Gastroesophageal sphincter (tissue), 4 donors: Measurements from ENCODE around the gene RIPOR3. TPM values are rescaled to one million over a fixed set of nuclear protein-coding genes. Genes with fewer than 3 reads are reported as not detected.

Source experiments
- ATAC-seq: fragments of 150-250 bp; one replicate; pipeline ENCODE4 v1.9.1; 2016; ENCODE audit warnings: mild to moderate bottlenecking, moderate library complexity
- H3K27ac ChIP-seq, 4 donors: fragments of 200-600 bp; sonication (generic) in 3 of 4; 1 replicate in 3 of 4; 2 replicates in 1 of 4; pipeline ENCODE4 v1.5.1; 2016 to 2019
- H3K27me3 ChIP-seq: fragments of 200-600 bp; sonication (generic); one replicate; pipeline ENCODE4 v1.5.1; 2019
- H3K36me3 ChIP-seq, 2 donors: fragments of 200-600 bp; sonication (generic); one replicate each; pipeline ENCODE4 v1.5.1; 2019; ENCODE audit warnings: control low read depth in 1 of 2
- H3K4me1 ChIP-seq, 3 donors: fragments of 200-600 bp; sonication (generic); 1 replicate in 2 of 3; 2 replicates in 1 of 3; pipeline ENCODE4 v1.5.1; 2016 to 2019; ENCODE audit warnings: control low read depth in 2 of 3
- H3K4me3 ChIP-seq, 2 donors: fragments of 200-600 bp; sonication (generic); one replicate each; pipeline ENCODE4 v1.5.1; 2019; ENCODE audit warnings: mild to moderate bottlenecking in 1 of 2, moderate library complexity in 1 of 2
- H3K9me3 ChIP-seq, 3 donors: fragments of 200-600 bp; sonication (generic); one replicate each; pipeline ENCODE4 v1.5.1; 2017 to 2019; ENCODE audit warnings: control low read depth in 2 of 3
- CTCF ChIP-seq, 4 experiments: fragments of 200-600 bp in 2 of 4; fragments of 450-650 bp in 2 of 4; sonication (generic) in 1 of 4; IDR thresholded peaks; one replicate each; pipeline ENCODE4 v1.5.1; 2017 to 2019; ENCODE audit warnings: antibody characterized with exemption in 4 of 4, mild to moderate bottlenecking in 2 of 4, moderate library complexity in 2 of 4
- EP300 ChIP-seq: sonication (generic); formaldehyde crosslinking; IDR thresholded peaks from one replicate; pipeline ENCODE4 v1.6.1; 2017; ENCODE audit warnings: antibody characterized with exemption, mild to moderate bottlenecking
- POLR2A ChIP-seq, 2 donors: fragments of 450-650 bp; IDR thresholded peaks; one replicate each; pipeline ENCODE4 v1.6.1; 2017; ENCODE audit warnings: antibody characterized with exemption in 2 of 2, mild to moderate bottlenecking in 2 of 2, moderate library complexity in 1 of 2
- POLR2AphosphoS5 ChIP-seq: sonication (generic); formaldehyde crosslinking; IDR thresholded peaks from one replicate; pipeline ENCODE4 v1.6.1; 2017; ENCODE audit warnings: antibody characterized with exemption
- WGBS, 2 donors: methylation state at CpG; one replicate each; pipeline ENCODE4 v1.1.5; 2018; ENCODE audit warnings: low coverage in 1 of 2; 5-methylcytosine and 5-hydroxymethylcytosine counted together
- total RNA-seq, 4 donors: library from RNA; depleted of rRNA; stranded (reverse); fragments of >200 nt; gene quantifications; one replicate each; pipeline ENCODE4 v1.1.0, GENCODE V29; 2016

RIPOR3 gene
- total RNA-seq, 4 donors from 2014 or later, result 8.2 to 24.1 (median 12.9) TPM

GRCh38 chr20:50586531-50587232 lies 104.7 kb downstream of the RIPOR3 start:
- Histone ChIP-seq H3K36me3 (peaks cover 0 to 79% of the 10 kb centered on the region in 2 donors), H3K9me3 (no peaks in the 10 kb centered on the region), H3K27me3 (no peaks in the 10 kb centered on the region), H3K4me1 (peaks cover 0 to 14% (median 0%) of the 10 kb centered on the region in 3 donors), H3K4me3 (no peak overlapping the region), H3K27ac (no peak overlapping the region)
- ATAC-seq, result no peak
- 60% methylated on average over 1 of the region's 13 CpGs; no CpG with 5 or more reads in 1 of the 2 donors for WGBS, 2 donors
- no peak for TF ChIP-seq POLR2AphosphoS5
- TF ChIP-seq POLR2A (IDR thresholded peaks at IDR 0.05), result no peak
- no peak for TF ChIP-seq CTCF (IDR thresholded peaks at IDR 0.05)
- TF ChIP-seq EP300, result no peak

GRCh38 chr20:50585678-50586077 lies 105.7 kb downstream of the RIPOR3 start:
- WGBS, 2 donors, result 83% methylated on average over 5 of the region's 9 CpGs; no CpG with 5 or more reads in 1 of the 2 donors
- Histone ChIP-seq H3K4me3 (no peak overlapping the region), H3K27me3 (no peaks in the 10 kb centered on the region), H3K27ac (no peak overlapping the region), H3K9me3 (no peaks in the 10 kb centered on the region), H3K36me3 (peaks cover 0 to 89% of the 10 kb centered on the region in 2 donors), H3K4me1 (peaks cover 0 to 10% (median 0%) of the 10 kb centered on the region in 3 donors)
- no peak for ATAC-seq
- TF ChIP-seq CTCF (IDR thresholded peaks at IDR 0.05) (no peak), EP300 (no peak)

GRCh38 chr20:50585214-50585613 lies 106.1 kb downstream of the RIPOR3 start:
- WGBS, 2 donors, result 47 to 60% methylated on average over 1 to 4 of the region's 5 CpGs
- TF ChIP-seq POLR2AphosphoS5 (no peak), CTCF (IDR thresholded peaks at IDR 0.05) (no peak), EP300 (no peak), POLR2A (IDR thresholded peaks at IDR 0.05) (no peak)
- Histone ChIP-seq H3K27ac (no peak overlapping the region), H3K9me3 (no peaks in the 10 kb centered on the region), H3K36me3 (peaks cover 0 to 92% of the 10 kb centered on the region in 2 donors), H3K27me3 (no peaks in the 10 kb centered on the region), H3K4me1 (peaks cover 0 to 12% (median 0%) of the 10 kb centered on the region in 3 donors), H3K4me3 (no peak overlapping the region)
- no peak for ATAC-seq

- H3K36me3 ChIP-seq, result peaks cover 0 to 92% of the 10 kb centered on the region in 2 donors
- H3K4me3 ChIP-seq, result no peak overlapping the region
- no peak for TF ChIP-seq CTCF (IDR thresholded peaks at IDR 0.05)
- no peak for TF ChIP-seq POLR2A (IDR thresholded peaks at IDR 0.05)
- TF ChIP-seq POLR2AphosphoS5, result no peak
- no peak for TF ChIP-seq EP300
- H3K9me3 ChIP-seq, result no peaks in the 10 kb centered on the region
- H3K4me1 ChIP-seq, result peaks cover 0 to 18% (median 0%) of the 10 kb centered on the region in 3 donors
- 85 to 100% methylated on average over 2 of the region's 2 CpGs for WGBS, 2 donors
- H3K27ac ChIP-seq, result no peak overlapping the region
- no peak for ATAC-seq
- H3K27me3 ChIP-seq, result no peaks in the 10 kb centered on the region
Observed at GRCh38 chr20:50584687-50585086, 106.7 kb downstream of the RIPOR3 start.
